Measurements from ENCODE around the gene SARDH. TPM values are rescaled to one million over a fixed set of nuclear protein-coding genes. Genes with fewer than 3 reads are reported as not detected.

SARDH gene
- total RNA-seq, 1 experiment from 2014 or later, result 5.3 TPM

- Histone ChIP-seq H2BK15ac (ENCODE audit: low read depth, low read length) (no peak overlapping the region), H3K18ac (ENCODE audit: insufficient read length, low read depth, low read length) (no peak overlapping the region), H2AK5ac (ENCODE audit: insufficient read length, low read length) (no peak overlapping the region), H3K56ac (ENCODE audit: insufficient read length, low read depth, low read length) (no peak overlapping the region), H2AFZ (ENCODE audit: low read length) (no peak overlapping the region), H3K27me3 (ENCODE audit: insufficient read depth, low read length) (no peaks in the 10 kb centered on the region), H3K4me2 (ENCODE audit: insufficient read depth, insufficient read length, low read length) (no peak overlapping the region), H3K27ac (ENCODE audit: insufficient read length, low read depth, low read length) (no peak overlapping the region), H4K20me1 (ENCODE audit: control insufficient read depth, insufficient read depth, insufficient read length) (no peaks in the 10 kb centered on the region), H3K23ac (ENCODE audit: insufficient read length, low read depth, low read length) (no peak overlapping the region), H3K79me2 (ENCODE audit: insufficient read depth, low read length) (no peaks in the 10 kb centered on the region), H2BK20ac (ENCODE audit: low read depth, low read length, poor library complexity, severe bottlenecking) (no peak overlapping the region), H2BK5ac (ENCODE audit: insufficient read length, low read length) (no peak overlapping the region), H4K5ac (ENCODE audit: insufficient read length, low read depth, low read length) (no peak overlapping the region), H3K4ac (ENCODE audit: low read depth, low read length) (no peak overlapping the region), H4K91ac (ENCODE audit: insufficient read length, low read depth, low read length) (no peak overlapping the region), H3T11ph (ENCODE audit: low read length) (no peak overlapping the region), H3K14ac (ENCODE audit: insufficient read depth, low read length) (no peak overlapping the region; the same call in 1 of the 2 replicates), H3K23me2 (ENCODE audit: insufficient read length, low read depth, low read length, poor library complexity, severe bottlenecking) (no peaks in the 10 kb centered on the region), H3K4me1 (ENCODE audit: insufficient read depth, low read length) (peaks cover 9% of the 10 kb centered on the region), H2BK120ac (ENCODE audit: low read depth, low read length, poor library complexity, severe bottlenecking) (no peak overlapping the region), H3K9me3 (ENCODE audit: control insufficient read depth, low read depth, low read length) (no peaks in the 10 kb centered on the region), H3K9ac (ENCODE audit: extremely low read depth, insufficient read length, low read length) (no peak overlapping the region), H2BK12ac (ENCODE audit: insufficient read length, low read depth, low read length) (no peak overlapping the region), H3K79me1 (ENCODE audit: insufficient read depth, low read depth, low read length, poor library complexity, severe bottlenecking) (no peaks in the 10 kb centered on the region), H4K8ac (replicated peaks; ENCODE audit: insufficient read length, low read depth, low read length) (no peak overlapping the region)
- Mint-ChIP-seq H3K9me3 (no peaks in the 10 kb centered on the region), H3K36me3 (ENCODE audit: insufficient read depth in 1 of 3, low read depth in 3 of 3) (no peaks in the 10 kb centered on the region), H3K4me3 (peak overlapping the region in 1 of 2 experiments; percentile 56; a peak in 1 of 5 replicates), H3K27me3 (ENCODE audit: low read depth) (peaks cover 2% of the 10 kb centered on the region), H3K27ac (peak overlapping the region in 1 of 3 experiments; percentile 70; a peak in 2 of 7 replicates), H3K4me1 (peaks cover 20 to 33% of the 10 kb centered on the region in 2 experiments)
- DNase-seq, result no peak
- WGBS (ENCODE audit: extremely low coverage, insufficient read length, low lambda C conversion rate), result no CpG with 5 or more reads among the region's 27 CpGs
- TF ChIP-seq CTCF (conservative IDR thresholded peaks at IDR 0.05), result no peak
Measured at GRCh38 chr9:133632806-133633680, 105.1 kb downstream of the SARDH start.

Data from H9 (cell line).